ENCODE measurements around the gene COX4I1. TPM values are rescaled to one million over a fixed set of nuclear protein-coding genes. Genes with fewer than 3 reads are reported as not detected.

The COX4I1 gene
- total RNA-seq, 4 donors from 2014 or later, result 635 to 1,115 (median 865) TPM

- Histone ChIP-seq H3K27me3 (no peaks in the 10 kb centered on the region), H3K9me3 (no peaks in the 10 kb centered on the region), H3K27ac (no peak overlapping the region), H3K36me3 (peaks cover 0 to 16% (median 5%) of the 10 kb centered on the region in 4 donors), H3K4me3 (no peak overlapping the region), H3K4me1 (peaks cover 0 to 9% (median 6%) of the 10 kb centered on the region in 4 donors)
- in situ Hi-C loops (cut with MboI; ENCODE audit: low pct_ligation_motif_present in 1 of 4, low pct_unique_long_range_greater_than_20kb in 1 of 4, low sequenced_read_pairs in 3 of 4), result no loop called here
- no peak for TF ChIP-seq POLR2A (IDR thresholded peaks at IDR 0.05)
- TF ChIP-seq, protein P1, sequence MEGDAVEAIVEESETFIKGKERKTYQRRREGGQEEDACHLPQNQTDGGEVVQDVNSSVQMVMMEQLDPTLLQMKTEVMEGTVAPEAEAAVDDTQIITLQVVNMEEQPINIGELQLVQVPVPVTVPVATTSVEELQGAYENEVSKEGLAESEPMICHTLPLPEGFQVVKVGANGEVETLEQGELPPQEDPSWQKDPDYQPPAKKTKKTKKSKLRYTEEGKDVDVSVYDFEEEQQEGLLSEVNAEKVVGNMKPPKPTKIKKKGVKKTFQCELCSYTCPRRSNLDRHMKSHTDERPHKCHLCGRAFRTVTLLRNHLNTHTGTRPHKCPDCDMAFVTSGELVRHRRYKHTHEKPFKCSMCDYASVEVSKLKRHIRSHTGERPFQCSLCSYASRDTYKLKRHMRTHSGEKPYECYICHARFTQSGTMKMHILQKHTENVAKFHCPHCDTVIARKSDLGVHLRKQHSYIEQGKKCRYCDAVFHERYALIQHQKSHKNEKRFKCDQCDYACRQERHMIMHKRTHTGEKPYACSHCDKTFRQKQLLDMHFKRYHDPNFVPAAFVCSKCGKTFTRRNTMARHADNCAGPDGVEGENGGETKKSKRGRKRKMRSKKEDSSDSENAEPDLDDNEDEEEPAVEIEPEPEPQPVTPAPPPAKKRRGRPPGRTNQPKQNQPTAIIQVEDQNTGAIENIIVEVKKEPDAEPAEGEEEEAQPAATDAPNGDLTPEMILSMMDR (IDR thresholded peaks at IDR 0.05), result no peak
- no peak for TF ChIP-seq EP300 (IDR thresholded peaks at IDR 0.05; ENCODE audit: low read depth)
- no peak for TF ChIP-seq POLR2AphosphoS5 (IDR thresholded peaks at IDR 0.05)
- DNase-seq, result no peak
- WGBS, 2 donors (ENCODE audit: low coverage in 1 of 2), result 90 to 100% methylated on average over 1 to 2 of the region's 2 CpGs
- intact Hi-C loops (cut with DNase I; ENCODE audit: low total_unique reads), result no loop called here
Measured at GRCh38 chr16:85785927-85786326, 13.6 kb upstream of the COX4I1 start.

GRCh38 chr16:85788819-85789218 lies 10.7 kb upstream of the COX4I1 start:
- Histone ChIP-seq H3K36me3 (peaks cover 0 to 16% (median 6%) of the 10 kb centered on the region in 4 donors), H3K27ac (no peak overlapping the region), H3K27me3 (no peaks in the 10 kb centered on the region), H3K9me3 (no peaks in the 10 kb centered on the region), H3K4me3 (no peak overlapping the region), H3K4me1 (no peaks in the 10 kb centered on the region)
- 87 to 92% methylated on average over 9 to 11 of the region's 11 CpGs for WGBS, 2 donors (ENCODE audit: low coverage in 1 of 2)
- no peak for DNase-seq
- TF ChIP-seq EP300 (IDR thresholded peaks at IDR 0.05; ENCODE audit: low read depth) (no peak), POLR2A (IDR thresholded peaks at IDR 0.05) (no peak), POLR2AphosphoS5 (IDR thresholded peaks at IDR 0.05) (no peak)
- TF ChIP-seq, protein P1 (IDR thresholded peaks at IDR 0.05), result no peak
- in situ Hi-C loops (cut with MboI; ENCODE audit: low pct_ligation_motif_present in 1 of 4, low pct_unique_long_range_greater_than_20kb in 1 of 4, low sequenced_read_pairs in 3 of 4), result no loop called here
- intact Hi-C loops (cut with DNase I; ENCODE audit: low total_unique reads), result no loop called here

GRCh38 chr16:85789773-85790172 lies 9.7 kb upstream of the COX4I1 start:
- DNase-seq, result no peak
- H3K27me3 ChIP-seq, result no peaks in the 10 kb centered on the region
- no peak overlapping the region for H3K27ac ChIP-seq
- TF ChIP-seq POLR2AphosphoS5 (IDR thresholded peaks at IDR 0.05) (no peak), EP300 (IDR thresholded peaks at IDR 0.05; ENCODE audit: low read depth) (no peak), POLR2A (IDR thresholded peaks at IDR 0.05) (no peak)
- TF ChIP-seq, protein P1 (IDR thresholded peaks at IDR 0.05), result no peak
- no peaks in the 10 kb centered on the region for H3K9me3 ChIP-seq
- H3K4me1 ChIP-seq, result no peaks in the 10 kb centered on the region
- WGBS, 2 donors (ENCODE audit: low coverage in 1 of 2), result 92 to 94% methylated on average over 6 of the region's 6 CpGs
- intact Hi-C loops (cut with DNase I; ENCODE audit: low total_unique reads), result no loop called here
- peaks cover 0 to 16% (median 6%) of the 10 kb centered on the region in 4 donors for H3K36me3 ChIP-seq
- in situ Hi-C loops (cut with MboI; ENCODE audit: low pct_ligation_motif_present in 1 of 4, low pct_unique_long_range_greater_than_20kb in 1 of 4, low sequenced_read_pairs in 3 of 4), result no loop called here
- no peak overlapping the region for H3K4me3 ChIP-seq

GRCh38 chr16:85793662-85794298 lies 5.7 kb upstream of the COX4I1 start:
- H3K27ac ChIP-seq, result no peak overlapping the region
- in situ Hi-C loops (cut with MboI; ENCODE audit: low pct_ligation_motif_present in 1 of 4, low pct_unique_long_range_greater_than_20kb in 1 of 4, low sequenced_read_pairs in 3 of 4), result no loop called here
- no peaks in the 10 kb centered on the region for H3K9me3 ChIP-seq
- H3K36me3 ChIP-seq, result peaks cover 0 to 6% (median 0%) of the 10 kb centered on the region in 4 donors
- intact Hi-C loops (cut with DNase I; ENCODE audit: low total_unique reads), result no loop called here
- no peak overlapping the region for H3K4me3 ChIP-seq
- no peak for DNase-seq
- peaks cover 9 to 17% (median 12%) of the 10 kb centered on the region in 4 donors for H3K4me1 ChIP-seq
- 94 to 98% methylated on average over 4 to 5 of the region's 5 CpGs for WGBS, 2 donors (ENCODE audit: low coverage in 1 of 2)
- TF ChIP-seq, protein P1 (IDR thresholded peaks at IDR 0.05), result no peak
- no peak for TF ChIP-seq EP300 (IDR thresholded peaks at IDR 0.05; ENCODE audit: low read depth)
- TF ChIP-seq POLR2AphosphoS5 (IDR thresholded peaks at IDR 0.05), result no peak
- TF ChIP-seq POLR2A (IDR thresholded peaks at IDR 0.05), result no peak
- no peaks in the 10 kb centered on the region for H3K27me3 ChIP-seq
